ENCODE measurements around the gene ECM2. TPM values are rescaled to one million over a fixed set of nuclear protein-coding genes. Genes with fewer than 3 reads are reported as not detected.
"Not testable (repeated sequence)": the region's sequence is repeated elsewhere in the genome, so short reads cannot be mapped to it uniquely, and the experiment has no call there.

The ECM2 gene
- 9.4 TPM for total RNA-seq
- long read RNA-seq, partial matches to known transcripts, result 1 of 6 reads
- long read RNA-seq, other reads (novel, unspliced or antisense), result 2 of 6 reads

GRCh38 chr9:92535940-92536850 lies at the start of gene ECM2:
ECM2 (minus strand) TSS chr9:92535990; CDS start chr9:92522866, 13,124 bp downstream.
- Histone ChIP-seq H3K27ac (peak within 1 kb of the TSS; percentile 50), H3K4me3 (peak within 1 kb of the TSS; percentile 17), H3K9me3 (no peaks in the 10 kb centered on the region), H3K4me1 (peaks cover 12% of the 10 kb centered on the region), H3K36me3 (no peaks in the 10 kb centered on the region), H3K27me3 (ENCODE audit: low read depth) (no peaks in the 10 kb centered on the region)
- intact Hi-C loops (cut with DNase I), result no loop called here
- TF ChIP-seq, protein P1, sequence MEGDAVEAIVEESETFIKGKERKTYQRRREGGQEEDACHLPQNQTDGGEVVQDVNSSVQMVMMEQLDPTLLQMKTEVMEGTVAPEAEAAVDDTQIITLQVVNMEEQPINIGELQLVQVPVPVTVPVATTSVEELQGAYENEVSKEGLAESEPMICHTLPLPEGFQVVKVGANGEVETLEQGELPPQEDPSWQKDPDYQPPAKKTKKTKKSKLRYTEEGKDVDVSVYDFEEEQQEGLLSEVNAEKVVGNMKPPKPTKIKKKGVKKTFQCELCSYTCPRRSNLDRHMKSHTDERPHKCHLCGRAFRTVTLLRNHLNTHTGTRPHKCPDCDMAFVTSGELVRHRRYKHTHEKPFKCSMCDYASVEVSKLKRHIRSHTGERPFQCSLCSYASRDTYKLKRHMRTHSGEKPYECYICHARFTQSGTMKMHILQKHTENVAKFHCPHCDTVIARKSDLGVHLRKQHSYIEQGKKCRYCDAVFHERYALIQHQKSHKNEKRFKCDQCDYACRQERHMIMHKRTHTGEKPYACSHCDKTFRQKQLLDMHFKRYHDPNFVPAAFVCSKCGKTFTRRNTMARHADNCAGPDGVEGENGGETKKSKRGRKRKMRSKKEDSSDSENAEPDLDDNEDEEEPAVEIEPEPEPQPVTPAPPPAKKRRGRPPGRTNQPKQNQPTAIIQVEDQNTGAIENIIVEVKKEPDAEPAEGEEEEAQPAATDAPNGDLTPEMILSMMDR (IDR thresholded peaks at IDR 0.05), result no peak
- no peak for ATAC-seq
- no peak for DNase-seq

DNA sequence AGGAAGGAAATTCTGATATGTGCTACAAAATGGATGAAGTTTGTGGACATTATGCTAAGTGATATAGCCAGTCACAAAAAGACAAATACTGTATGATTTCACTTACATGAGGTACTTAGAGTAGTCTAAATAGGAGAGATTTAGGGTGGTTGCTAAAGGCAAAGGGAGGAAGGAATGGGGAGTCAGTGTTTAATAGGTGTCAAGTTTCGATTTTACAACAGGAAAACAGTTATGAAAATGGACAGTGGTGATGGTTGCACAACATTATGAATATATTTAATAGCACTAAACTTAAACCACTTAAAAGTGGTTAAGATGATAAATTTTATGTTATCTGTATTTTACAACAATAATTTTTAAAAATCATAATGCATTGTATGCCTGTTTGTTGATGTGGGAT lies 40.4 kb upstream of the ECM2 start:
- no peaks in the 10 kb centered on the region for H3K9me3 ChIP-seq
- H3K36me3 ChIP-seq, result no peaks in the 10 kb centered on the region
- ATAC-seq, result no peak
- intact Hi-C loops (cut with DNase I), result no loop called here
- TF ChIP-seq, protein P1 (IDR thresholded peaks at IDR 0.05), result no peak
- H3K4me1 ChIP-seq, result no peaks in the 10 kb centered on the region
- no peak overlapping the region for H3K27ac ChIP-seq
- no peak for DNase-seq
- H3K27me3 ChIP-seq (ENCODE audit: low read depth), result no peaks in the 10 kb centered on the region
- no peak overlapping the region for H3K4me3 ChIP-seq

- intact Hi-C loops (cut with DNase I); H3K27me3 ChIP-seq (ENCODE audit: low read depth); H3K4me1 ChIP-seq; ATAC-seq; DNase-seq; H3K27ac ChIP-seq; H3K9me3 ChIP-seq; H3K36me3 ChIP-seq; H3K4me3 ChIP-seq: not testable (repeated sequence)
These were observed 37.8 kb upstream of the ECM2 start for GRCh38 chr9:92573612-92574011.

DNA sequence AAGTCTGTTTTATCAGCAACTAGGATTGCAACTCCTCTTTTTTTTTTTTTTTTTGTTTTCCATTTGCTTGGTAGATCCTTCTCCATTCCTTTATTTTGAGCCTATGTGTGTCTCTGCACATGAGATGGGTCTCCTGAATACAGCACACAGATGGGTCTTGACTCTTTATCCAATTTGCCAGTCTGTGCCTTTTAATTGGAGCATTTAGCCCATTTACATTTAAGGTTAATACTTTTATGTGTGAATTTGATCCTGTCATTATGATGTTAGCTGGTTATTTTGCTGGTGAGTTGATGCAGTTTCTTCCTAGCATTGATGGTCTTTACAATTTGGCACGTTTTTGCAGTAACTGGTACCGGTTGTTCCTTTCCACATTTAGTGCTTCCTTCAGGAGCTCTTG lies 36.1 kb upstream of the ECM2 start:
- H3K4me3 ChIP-seq; H3K9me3 ChIP-seq; H3K36me3 ChIP-seq; intact Hi-C loops (cut with DNase I); H3K27ac ChIP-seq; DNase-seq; H3K4me1 ChIP-seq; ATAC-seq; H3K27me3 ChIP-seq (ENCODE audit: low read depth): not testable (repeated sequence)

DNA sequence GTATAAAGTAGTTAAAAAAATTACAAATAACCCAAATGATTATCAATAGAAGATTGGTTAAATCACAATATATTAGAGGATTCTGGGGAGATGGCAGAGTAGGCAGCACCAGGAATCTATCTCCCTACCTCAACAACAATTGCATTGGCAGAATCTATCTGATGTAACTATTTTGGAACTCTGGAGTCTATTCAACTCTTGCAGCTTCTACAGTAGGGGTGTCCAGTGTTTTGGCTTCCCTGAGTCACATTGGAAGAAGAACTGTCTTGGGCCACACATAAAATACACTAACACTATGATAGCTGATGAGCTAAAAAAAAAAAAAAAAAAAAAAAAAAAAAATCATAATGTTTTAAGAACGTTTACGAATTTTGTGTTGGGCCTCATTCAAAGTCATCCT lies 29.2 kb upstream of the ECM2 start:
- intact Hi-C loops (cut with DNase I), result no loop called here
- peaks cover 4% of the 10 kb centered on the region for H3K9me3 ChIP-seq
- DNase-seq (no peak), ATAC-seq (no peak)
- H3K27me3 ChIP-seq (ENCODE audit: low read depth), result no peaks in the 10 kb centered on the region
- TF ChIP-seq, protein P1 (IDR thresholded peaks at IDR 0.05), result no peak
- no peak overlapping the region for H3K4me3 ChIP-seq
- H3K4me1 ChIP-seq, result no peaks in the 10 kb centered on the region
- no peaks in the 10 kb centered on the region for H3K36me3 ChIP-seq
- H3K27ac ChIP-seq, result no peak overlapping the region

- Histone ChIP-seq H3K36me3 (no peaks in the 10 kb centered on the region), H3K9me3 (peaks cover 4% of the 10 kb centered on the region), H3K27me3 (ENCODE audit: low read depth) (no peaks in the 10 kb centered on the region), H3K27ac (no peak overlapping the region), H3K4me3 (no peak overlapping the region), H3K4me1 (no peaks in the 10 kb centered on the region)
- TF ChIP-seq, protein P1 (IDR thresholded peaks at IDR 0.05), result no peak
- ATAC-seq (no peak), DNase-seq (no peak)
- intact Hi-C loops (cut with DNase I), result no loop called here
These were observed 28.7 kb upstream of the ECM2 start for GRCh38 chr9:92564504-92564903.
